Effector CD8-positive, alpha-beta T cell (primary cell): ENCODE data around the gene ARFIP1.
"Not testable (repeated sequence)": the region's sequence is repeated elsewhere in the genome, so short reads cannot be mapped to it uniquely, and the experiment has no call there.

Source experiments
- DNase-seq: peaks from one replicate; lab custom pipeline; 2025; lab: John Stamatoyannopoulos, UW

The ARFIP1 gene

DNA sequence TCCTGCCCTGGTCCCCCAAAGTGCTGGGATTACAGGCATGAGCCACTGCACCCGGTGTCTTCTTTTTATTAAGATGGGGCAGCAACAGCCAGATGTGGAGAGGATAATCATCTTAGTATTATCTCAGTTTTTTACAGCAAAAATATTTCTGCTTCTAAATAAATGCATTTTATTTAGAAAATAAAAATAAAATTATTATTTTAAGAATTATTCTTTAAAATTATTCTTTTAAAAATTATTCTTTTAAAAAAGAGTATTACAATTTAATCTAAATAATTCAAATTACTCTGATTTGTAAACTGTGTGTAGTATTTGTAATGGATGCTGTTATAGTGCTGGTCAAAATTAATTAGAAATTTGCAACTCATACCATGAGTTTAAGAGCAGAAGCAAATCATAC is 67.6 kb downstream of the ARFIP1 start:
- no peak for DNase-seq

GRCh38 chr4:152848508-152848907 is 68.8 kb downstream of the ARFIP1 start:
- no peak for DNase-seq

- no peak for DNase-seq
These were observed 69.6 kb downstream of the ARFIP1 start for GRCh38 chr4:152849350-152849749.

- DNase-seq, result no peak
These were observed 70.6 kb downstream of the ARFIP1 start for GRCh38 chr4:152850377-152850776.

DNA sequence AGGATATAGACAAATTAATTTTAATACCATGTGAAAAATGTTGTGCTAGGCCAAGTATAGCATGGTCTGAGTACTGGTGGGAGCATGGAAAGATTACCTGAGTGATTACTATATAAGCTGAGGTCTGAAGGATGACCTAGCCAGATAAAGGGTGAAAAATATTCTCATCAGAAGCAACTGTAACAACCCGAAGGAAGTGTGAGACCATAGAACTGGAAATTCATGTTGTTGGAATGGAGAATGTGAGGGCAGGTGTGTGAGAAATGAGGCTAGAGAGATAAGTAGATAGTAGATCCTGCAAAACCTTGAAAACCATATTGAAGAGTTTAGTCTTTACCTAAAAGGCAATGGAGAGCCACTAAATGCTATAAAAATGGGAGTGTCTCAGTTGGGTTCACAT is 71.5 kb downstream of the ARFIP1 start:
- no peak for DNase-seq

- no peak for DNase-seq
These were observed 73.5 kb downstream of the ARFIP1 start for GRCh38 chr4:152853293-152853692.

DNA sequence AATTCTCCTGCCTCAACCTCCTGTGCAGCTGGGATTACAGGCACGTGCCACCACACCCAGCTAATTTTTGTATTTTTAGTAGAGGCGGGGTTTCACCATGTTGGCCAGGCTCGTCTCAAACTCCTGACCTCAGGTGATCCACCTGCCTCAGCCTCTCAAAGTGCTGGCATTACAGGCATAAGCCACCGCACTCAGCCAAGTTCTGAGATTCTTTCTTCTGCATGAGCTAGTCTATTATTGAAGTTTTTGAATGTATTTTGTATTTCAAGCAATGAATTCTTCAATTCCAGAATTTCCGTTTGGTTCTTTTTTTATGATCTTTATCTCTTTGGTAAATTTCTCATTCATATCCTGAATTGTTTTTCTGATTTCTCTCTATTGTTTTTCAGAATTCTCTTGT is 74.3 kb downstream of the ARFIP1 start:
- not testable (repeated sequence) for DNase-seq

GRCh38 chr4:152856960-152857359 is 77.2 kb downstream of the ARFIP1 start:
- no peak for DNase-seq

- no peak for DNase-seq
These were observed 79.2 kb downstream of the ARFIP1 start for GRCh38 chr4:152858934-152859333.

DNA sequence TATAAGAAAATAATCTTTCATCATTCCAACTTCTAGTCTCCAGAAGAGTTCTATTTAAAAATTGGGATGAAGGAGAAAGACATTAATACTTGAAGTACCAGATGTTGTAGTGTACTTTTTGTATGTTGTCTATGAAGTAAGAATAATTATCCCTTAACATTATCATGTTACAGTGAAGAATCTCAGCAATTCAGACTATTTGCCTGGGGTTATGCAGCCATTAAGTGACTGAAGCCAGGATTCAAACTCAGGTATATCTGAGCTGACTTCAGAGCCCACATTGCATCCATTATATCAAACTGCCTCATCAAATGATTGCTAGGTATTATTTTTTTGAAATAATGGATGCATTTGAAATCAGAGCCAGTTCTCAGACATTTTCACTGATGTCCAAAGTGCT is 80.3 kb downstream of the ARFIP1 start:
- DNase-seq, result no peak

DNA sequence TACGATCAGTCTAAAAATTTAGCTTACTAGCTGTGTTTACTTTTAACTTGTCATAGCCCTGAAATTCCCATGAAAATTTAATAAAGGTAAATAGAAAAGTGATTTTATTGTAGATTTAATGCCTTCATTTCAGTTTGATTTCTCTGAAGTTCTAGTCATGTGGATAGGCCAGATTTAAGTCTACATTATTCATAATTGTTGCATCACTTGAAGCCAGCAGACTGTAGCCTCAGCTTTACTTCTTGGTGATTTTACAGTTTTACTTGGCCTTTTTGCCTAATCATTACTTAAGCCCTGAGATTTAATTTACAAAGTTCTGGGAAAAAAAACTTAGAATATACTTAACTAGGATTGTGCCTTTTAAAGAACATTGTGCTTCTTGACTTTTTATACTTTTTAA is 82.9 kb downstream of the ARFIP1 start:
- no peak for DNase-seq

- no peak for DNase-seq
These were observed 84.6 kb downstream of the ARFIP1 start for GRCh38 chr4:152864361-152864760.

DNA sequence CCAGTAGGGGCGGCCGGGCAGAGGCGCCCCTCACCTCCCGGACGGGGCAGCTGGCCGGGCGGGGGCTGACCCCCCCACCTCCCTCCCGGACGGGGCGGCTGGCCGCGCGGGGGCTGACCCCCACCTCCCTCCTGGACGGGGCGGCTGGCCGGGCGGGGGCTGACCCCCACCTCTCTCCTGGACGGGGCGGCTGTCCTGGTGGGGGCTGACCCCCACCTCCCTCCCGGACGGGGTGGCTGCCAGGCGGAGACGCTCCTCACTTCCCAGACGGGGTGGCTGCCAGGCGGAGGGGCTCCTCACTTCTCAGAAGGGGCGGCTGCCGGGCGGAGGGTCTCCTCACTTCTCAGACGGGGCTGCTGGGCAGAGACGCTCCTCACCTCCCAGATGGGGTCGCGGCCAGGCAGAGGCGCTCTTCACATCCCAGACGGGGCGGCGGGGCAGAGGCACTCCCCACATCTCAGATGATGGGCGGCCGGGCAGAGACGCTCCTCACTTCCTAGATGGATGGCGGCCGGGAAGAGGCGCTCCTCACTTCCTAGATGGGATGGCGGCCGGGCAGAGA is 86.8 kb downstream of the ARFIP1 start:
- not testable (repeated sequence) for DNase-seq

DNA sequence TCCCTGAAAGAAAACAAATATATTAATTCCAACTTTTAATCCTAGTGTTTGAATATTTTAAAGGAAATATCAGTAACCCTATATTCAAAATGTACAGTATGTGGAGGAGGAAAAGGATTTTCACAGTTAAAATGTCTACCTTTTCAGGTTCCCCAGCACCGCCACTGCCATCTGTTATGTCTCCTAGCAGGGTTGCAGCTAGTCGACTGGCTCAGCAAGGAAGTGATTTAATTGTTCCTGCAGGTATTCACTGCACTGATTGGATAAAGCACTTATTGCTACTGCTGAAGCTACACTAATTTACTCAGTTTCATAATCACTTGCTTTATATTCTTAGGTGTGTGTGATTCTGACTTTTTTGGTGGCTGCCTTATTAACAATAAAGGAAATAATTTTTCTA is 90.9 kb downstream of the ARFIP1 start:
- no peak for DNase-seq

DNA sequence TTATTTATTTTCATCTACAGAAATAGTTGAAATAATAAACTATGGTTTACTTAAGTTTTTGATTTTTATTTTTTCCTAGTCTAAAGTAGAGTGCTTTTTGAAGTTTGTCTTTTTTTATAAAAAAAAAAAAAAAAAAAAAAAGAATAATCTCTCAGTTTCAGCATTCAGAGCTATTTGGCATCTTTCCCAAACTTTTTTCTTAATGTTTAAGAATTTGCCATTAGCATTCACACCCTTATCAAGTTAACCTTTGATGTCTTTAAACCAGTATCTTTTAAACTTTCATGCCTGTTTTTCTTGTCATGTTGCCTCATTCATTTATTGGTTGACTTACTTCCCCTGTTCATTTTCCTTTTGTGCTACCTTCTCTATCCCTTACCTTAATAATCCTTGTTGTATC is 95.5 kb downstream of the ARFIP1 start:
- no peak for DNase-seq

GRCh38 chr4:152877868-152878267 is 98.1 kb downstream of the ARFIP1 start:
- DNase-seq, result no peak

- no peak for DNase-seq
These were observed 100.5 kb downstream of the ARFIP1 start for GRCh38 chr4:152880263-152880662.

- no peak for DNase-seq
These were observed 102.2 kb downstream of the ARFIP1 start for GRCh38 chr4:152881974-152882373.

DNA sequence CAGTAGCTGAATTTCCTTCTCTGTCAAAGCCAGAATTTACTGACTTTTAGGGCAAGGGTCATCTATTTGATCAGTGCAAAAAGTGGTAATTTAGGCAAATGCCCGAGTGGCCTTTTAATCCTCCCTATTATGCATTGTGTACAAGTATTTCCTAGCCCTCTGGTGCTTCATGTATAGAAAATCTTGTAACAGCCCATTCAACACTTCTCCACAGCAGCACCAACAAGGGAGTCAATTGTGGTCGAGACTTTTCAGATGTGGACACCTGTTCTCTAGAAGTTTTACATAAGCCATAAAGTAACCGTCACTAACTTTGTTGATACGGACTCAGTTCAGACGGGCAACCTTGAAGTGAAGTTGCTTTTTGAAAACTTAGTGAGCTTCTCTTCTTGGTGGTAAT is 105.4 kb downstream of the ARFIP1 start:
- no peak for DNase-seq

DNA sequence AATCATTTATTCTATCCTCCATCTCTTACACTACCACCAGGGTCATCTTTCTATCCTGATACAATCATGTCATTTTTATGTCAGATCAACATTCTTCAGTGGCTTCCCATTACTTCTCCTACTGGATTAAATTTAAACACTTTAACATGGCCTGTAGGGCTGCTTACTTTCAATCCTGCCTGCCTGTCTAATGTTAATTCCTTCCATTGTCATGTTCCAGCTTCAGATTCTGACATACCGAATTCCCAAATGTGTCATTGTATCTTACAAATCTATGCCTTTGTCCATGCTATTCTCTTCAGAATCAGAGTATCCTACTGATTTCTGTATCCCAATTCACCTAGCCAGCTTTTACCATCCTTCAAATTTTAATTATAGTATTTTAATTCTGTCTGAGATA is 106.4 kb downstream of the ARFIP1 start:
- no peak for DNase-seq

GRCh38 chr4:152887981-152888380 is 108.2 kb downstream of the ARFIP1 start:
- DNase-seq, result no peak

- no peak for DNase-seq
These were observed 113.2 kb downstream of the ARFIP1 start for GRCh38 chr4:152892974-152893373.

DNA sequence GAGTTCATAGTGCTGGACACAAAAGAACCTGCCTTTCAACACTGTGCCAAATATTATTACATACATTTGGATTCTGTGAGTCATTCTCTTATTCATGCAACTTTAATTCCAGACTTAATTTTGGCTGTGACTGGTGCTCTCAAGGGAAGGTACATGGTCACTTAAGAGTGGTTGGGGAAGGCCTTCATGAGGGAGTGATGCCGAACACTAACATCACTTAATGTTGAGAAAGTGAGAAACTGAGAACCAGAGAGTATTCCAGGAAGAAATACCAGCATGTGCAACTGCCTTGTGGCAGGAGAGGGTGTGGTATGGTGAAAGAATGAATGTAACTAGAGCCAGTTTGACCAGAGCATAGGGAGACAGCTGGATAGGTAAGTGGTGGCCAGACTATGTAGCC is 114.9 kb downstream of the ARFIP1 start:
- no peak for DNase-seq

GRCh38 chr4:152896811-152897210 is 117.1 kb downstream of the ARFIP1 start:
- DNase-seq, result no peak

DNA sequence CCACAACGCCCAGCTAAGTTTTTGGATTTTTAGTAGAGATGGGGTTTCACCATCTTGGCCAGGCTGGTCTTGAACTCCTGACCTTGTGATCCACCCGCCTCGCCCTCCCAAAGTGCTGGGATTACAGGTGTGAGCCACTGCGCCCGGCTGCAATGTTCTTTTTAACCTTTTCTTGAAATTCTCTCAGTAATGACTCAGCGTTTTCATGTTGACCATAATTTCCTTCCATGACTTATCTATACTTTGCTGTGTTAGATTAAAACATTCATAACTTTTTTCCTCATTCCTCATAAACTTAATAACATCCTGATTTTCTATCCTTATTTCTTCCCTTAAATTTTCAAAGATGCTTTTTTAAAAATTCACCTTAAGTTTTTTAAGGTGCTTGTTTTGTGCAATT is 118.4 kb downstream of the ARFIP1 start:
- not testable (repeated sequence) for DNase-seq
